H9 (cell line): ENCODE measurements around the gene TCEA2. TPM values are rescaled to one million over a fixed set of nuclear protein-coding genes. Genes with fewer than 3 reads are reported as not detected.

Experiments used
- DNase-seq: peaks from one replicate; pipeline ENCODE4 v3.0.0-alpha.2; 2017
- H2AFZ ChIP-seq: one replicate; pipeline ENCODE4 v1.6.1; 2013; ENCODE audit warnings: mild to moderate bottlenecking, low read length, control low read depth, moderate library complexity
- H2AK5ac ChIP-seq: 2 replicates; pipeline ENCODE4 v1.6.1; 2013; ENCODE audit warnings: low read length, control low read depth, mixed read lengths; ENCODE audit not compliant: insufficient read length
- H2BK120ac ChIP-seq: one replicate; pipeline ENCODE4 v1.6.1; 2013; ENCODE audit warnings: low read depth, mild to moderate bottlenecking, low read length, control low read depth, inconsistent platforms; ENCODE audit not compliant: poor library complexity, severe bottlenecking
- H2BK12ac ChIP-seq: 2 replicates; pipeline ENCODE4 v1.6.1; 2013; ENCODE audit warnings: low read length, control low read depth, mixed read lengths, low read depth; ENCODE audit not compliant: insufficient read length
- H2BK15ac ChIP-seq: 2 replicates; pipeline ENCODE4 v1.6.1; 2013; ENCODE audit warnings: low read depth, low read length, control low read depth
- H2BK20ac ChIP-seq: one replicate; pipeline ENCODE4 v1.6.1; 2013; ENCODE audit warnings: low read depth, mild to moderate bottlenecking, low read length, control low read depth, inconsistent platforms; ENCODE audit not compliant: poor library complexity, severe bottlenecking
- H2BK5ac ChIP-seq: 2 replicates; pipeline ENCODE4 v1.6.1; 2013; ENCODE audit warnings: low read length, control low read depth, mixed read lengths; ENCODE audit not compliant: insufficient read length
- H3K14ac ChIP-seq: 2 replicates; pipeline ENCODE4 v1.6.1; 2013; ENCODE audit warnings: low read length, control low read depth; ENCODE audit not compliant: insufficient read depth
- H3K18ac ChIP-seq: 2 replicates; pipeline ENCODE4 v1.6.1; 2013; ENCODE audit warnings: low read depth, mild to moderate bottlenecking, mixed read lengths, low read length, control low read depth; ENCODE audit not compliant: insufficient read length
- H3K23ac ChIP-seq: 2 replicates; pipeline ENCODE4 v1.6.1; 2013; ENCODE audit warnings: low read length, control low read depth, mixed read lengths, low read depth; ENCODE audit not compliant: insufficient read length
- H3K23me2 ChIP-seq: 2 replicates; pipeline ENCODE4 v1.6.1; 2013; ENCODE audit warnings: low read depth, mild to moderate bottlenecking, mixed read lengths, low read length, control low read depth; ENCODE audit not compliant: insufficient read length, poor library complexity, severe bottlenecking
- H3K27ac ChIP-seq: 2 replicates; pipeline ENCODE4 v1.5.1; 2013; ENCODE audit warnings: low read length, control low read depth, mixed read lengths, low read depth; ENCODE audit not compliant: insufficient read length
- H3K27me3 ChIP-seq: 2 replicates; pipeline ENCODE4 v1.6.1; 2013; ENCODE audit warnings: low read length, control low read depth, inconsistent platforms; ENCODE audit not compliant: insufficient read depth
- H3K4ac ChIP-seq: 2 replicates; pipeline ENCODE4 v1.6.1; 2013; ENCODE audit warnings: low read depth, mild to moderate bottlenecking, control low read depth, inconsistent platforms, low read length, moderate library complexity
- H3K4me1 ChIP-seq: 2 replicates; pipeline ENCODE4 v1.6.1; 2013; ENCODE audit warnings: low read length, control low read depth, inconsistent platforms; ENCODE audit not compliant: insufficient read depth
- H3K4me2 ChIP-seq: 2 replicates; pipeline ENCODE4 v1.6.1; 2013; ENCODE audit warnings: low read length, control low read depth, mixed read lengths; ENCODE audit not compliant: insufficient read length, insufficient read depth
- H3K56ac ChIP-seq: 2 replicates; pipeline ENCODE4 v1.6.1; 2013; ENCODE audit warnings: low read depth, mild to moderate bottlenecking, mixed read lengths, low read length, control low read depth; ENCODE audit not compliant: insufficient read length
- H3K79me1 ChIP-seq: 2 replicates; pipeline ENCODE4 v1.6.1; 2013; ENCODE audit warnings: low read depth, mild to moderate bottlenecking, moderate library complexity, low read length, control low read depth, inconsistent platforms; ENCODE audit not compliant: insufficient read depth, poor library complexity, severe bottlenecking
- H3K79me2 ChIP-seq: 2 replicates; pipeline ENCODE4 v1.6.1; 2013; ENCODE audit warnings: low read length, control low read depth, inconsistent platforms; ENCODE audit not compliant: insufficient read depth
- H3K9ac ChIP-seq: 2 replicates; pipeline ENCODE4 v1.6.1; 2013; ENCODE audit warnings: low read length, control low read depth, mixed read lengths; ENCODE audit not compliant: insufficient read length; ENCODE audit errors: extremely low read depth
- H3K9me3 ChIP-seq: one replicate; pipeline ENCODE4 v1.6.1; 2013; ENCODE audit warnings: low read depth, low read length, inconsistent platforms; ENCODE audit not compliant: control insufficient read depth
- H3T11ph ChIP-seq: one replicate; pipeline ENCODE4 v1.6.1; 2013; ENCODE audit warnings: mild to moderate bottlenecking, low read length, control low read depth, inconsistent platforms
- H4K20me1 ChIP-seq: one replicate; pipeline ENCODE4 v1.6.1; 2013; ENCODE audit not compliant: control insufficient read depth, insufficient read length, insufficient read depth
- H4K5ac ChIP-seq: 2 replicates; pipeline ENCODE4 v1.6.1; 2013; ENCODE audit warnings: low read depth, mild to moderate bottlenecking, mixed read lengths, low read length, control low read depth; ENCODE audit not compliant: insufficient read length
- H4K8ac ChIP-seq: replicated peaks from 2 replicates; pipeline ENCODE4 v1.6.1; 2013; ENCODE audit warnings: low read length, control low read depth, mixed read lengths, low read depth; ENCODE audit not compliant: insufficient read length
- H4K91ac ChIP-seq: 2 replicates; pipeline ENCODE4 v1.6.1; 2013; ENCODE audit warnings: low read depth, mild to moderate bottlenecking, moderate library complexity, mixed read lengths, low read length, control low read depth; ENCODE audit not compliant: insufficient read length
- H3K27ac Mint-ChIP-seq, 3 experiments: 2 replicates in 2 of 3; 3 replicates in 1 of 3; pipeline ENCODE4 v1.8.0; 2020 to 2021; ENCODE audit warnings: mixed read lengths in 3 of 3, mild to moderate bottlenecking in 1 of 3, moderate library complexity in 1 of 3
- H3K27me3 Mint-ChIP-seq: 2 replicates; pipeline ENCODE4 v1.8.0; 2021; ENCODE audit warnings: low read depth, mild to moderate bottlenecking, moderate library complexity, mixed read lengths
- H3K36me3 Mint-ChIP-seq, 3 experiments: 2 replicates in 2 of 3; 3 replicates in 1 of 3; pipeline ENCODE4 v1.8.0; 2020 to 2021; ENCODE audit warnings: low read depth in 3 of 3, mixed read lengths in 3 of 3; ENCODE audit not compliant: insufficient read depth in 1 of 3
- H3K4me1 Mint-ChIP-seq, 2 experiments: 2 replicates each; pipeline ENCODE4 v1.8.0; 2020; ENCODE audit warnings: mixed read lengths in 2 of 2
- H3K4me3 Mint-ChIP-seq, 2 experiments: 2 replicates in 1 of 2; 3 replicates in 1 of 2; pipeline ENCODE4 v1.8.0; 2020 to 2021; ENCODE audit warnings: mild to moderate bottlenecking in 2 of 2, mixed read lengths in 2 of 2, moderate library complexity in 1 of 2
- H3K9me3 Mint-ChIP-seq, 2 experiments: 2 replicates in 1 of 2; 3 replicates in 1 of 2; pipeline ENCODE4 v1.8.0; 2020; ENCODE audit warnings: mild to moderate bottlenecking in 2 of 2, mixed read lengths in 2 of 2, moderate library complexity in 1 of 2
- whole genome bisulfite sequencing: extraction: QIAGEN DNeasy Blood & Tissue Kit; methylation state at CpG from one replicate; pipeline ENCODE4 v1.1.7; 2013; ENCODE audit warnings: missing lambda C conversion rate, low lambda C conversion rate, mixed read lengths; ENCODE audit not compliant: insufficient read length; ENCODE audit errors: extremely low coverage; 5-methylcytosine and 5-hydroxymethylcytosine counted together
- total RNA-seq: library from RNA; stranded (reverse); gene quantifications from 2 replicates; pipeline ENCODE4 v1.2.1, GENCODE V29; 2021
- TF ChIP-seq, protein P1 (sequence below): fragments of 200-600 bp; sonication (generic); conservative IDR thresholded peaks from 3 replicates; pipeline ENCODE4 v1.8.0; 2021; ENCODE audit warnings: antibody characterized with exemption, mild to moderate bottlenecking

The TCEA2 gene
- total RNA-seq, 1 experiment from 2014 or later: 51.7 TPM

DNA sequence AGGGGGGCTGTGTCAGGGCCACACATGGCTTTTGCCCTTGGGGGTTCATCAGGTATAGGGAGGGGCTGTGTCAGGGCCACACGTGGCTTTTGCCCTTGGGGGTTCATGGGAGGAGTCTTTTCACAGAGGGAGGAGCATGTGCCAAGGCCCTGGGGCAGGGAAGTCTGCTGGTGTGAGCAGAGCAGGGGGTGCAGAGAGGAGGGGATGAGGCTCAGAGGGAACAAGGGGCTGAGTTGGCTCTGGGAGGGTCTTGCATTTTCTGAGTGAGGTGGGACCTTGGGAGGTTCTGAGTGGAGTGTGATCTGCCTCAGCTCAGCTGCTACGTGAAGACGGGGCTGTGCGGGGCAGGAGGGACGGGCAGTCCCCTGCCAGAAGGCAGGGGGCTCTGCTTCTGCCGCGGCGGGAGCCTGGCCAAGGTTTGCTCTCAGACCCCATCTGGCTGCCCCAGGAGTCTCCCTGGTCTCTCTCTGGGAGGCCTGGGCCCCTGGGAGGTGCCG lies 7.6 kb upstream of the TCEA2 start:
- peaks cover 21 to 30% of the 10 kb centered on the region in 2 experiments for H3K4me1 Mint-ChIP-seq
- no peak overlapping the region for H3K4me2 ChIP-seq
- 0 out of 7 replicates have a peak overlapping the region, but pooled peaks of 1 of the 3 experiments have one; percentile 35 for H3K27ac Mint-ChIP-seq
- H3K18ac ChIP-seq: no peak overlapping the region
- no peaks in the 10 kb centered on the region; the same call in 1 of the 2 replicates for H3K27me3 ChIP-seq
- whole genome bisulfite sequencing: no CpG with 5 or more reads among the region's 9 CpGs
- H3K23me2 ChIP-seq: no peaks in the 10 kb centered on the region
- no peak overlapping the region for H3K23ac ChIP-seq
- H3K9ac ChIP-seq: no peak overlapping the region
- no peak overlapping the region for H4K91ac ChIP-seq
- no peak overlapping the region for H2BK15ac ChIP-seq
- H3K27ac ChIP-seq: no peak overlapping the region
- no peaks in the 10 kb centered on the region; a peak in 1 of 7 replicates for H3K36me3 Mint-ChIP-seq
- no peaks in the 10 kb centered on the region for H4K20me1 ChIP-seq
- no peak overlapping the region; a peak in 1 of 5 replicates for H3K4me3 Mint-ChIP-seq
- no peak overlapping the region for H3K56ac ChIP-seq
- H3K14ac ChIP-seq: no peak overlapping the region
- peaks cover 31% of the 10 kb centered on the region for H3K27me3 Mint-ChIP-seq
- no peak overlapping the region for H3T11ph ChIP-seq
- no peak overlapping the region for H2AK5ac ChIP-seq
- H2AFZ ChIP-seq: no peak overlapping the region
- no peaks in the 10 kb centered on the region for H3K9me3 ChIP-seq
- no peak overlapping the region for H4K8ac ChIP-seq
- H3K79me1 ChIP-seq: no peaks in the 10 kb centered on the region
- TF ChIP-seq, protein P1, sequence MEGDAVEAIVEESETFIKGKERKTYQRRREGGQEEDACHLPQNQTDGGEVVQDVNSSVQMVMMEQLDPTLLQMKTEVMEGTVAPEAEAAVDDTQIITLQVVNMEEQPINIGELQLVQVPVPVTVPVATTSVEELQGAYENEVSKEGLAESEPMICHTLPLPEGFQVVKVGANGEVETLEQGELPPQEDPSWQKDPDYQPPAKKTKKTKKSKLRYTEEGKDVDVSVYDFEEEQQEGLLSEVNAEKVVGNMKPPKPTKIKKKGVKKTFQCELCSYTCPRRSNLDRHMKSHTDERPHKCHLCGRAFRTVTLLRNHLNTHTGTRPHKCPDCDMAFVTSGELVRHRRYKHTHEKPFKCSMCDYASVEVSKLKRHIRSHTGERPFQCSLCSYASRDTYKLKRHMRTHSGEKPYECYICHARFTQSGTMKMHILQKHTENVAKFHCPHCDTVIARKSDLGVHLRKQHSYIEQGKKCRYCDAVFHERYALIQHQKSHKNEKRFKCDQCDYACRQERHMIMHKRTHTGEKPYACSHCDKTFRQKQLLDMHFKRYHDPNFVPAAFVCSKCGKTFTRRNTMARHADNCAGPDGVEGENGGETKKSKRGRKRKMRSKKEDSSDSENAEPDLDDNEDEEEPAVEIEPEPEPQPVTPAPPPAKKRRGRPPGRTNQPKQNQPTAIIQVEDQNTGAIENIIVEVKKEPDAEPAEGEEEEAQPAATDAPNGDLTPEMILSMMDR: no peak
- no peaks in the 10 kb centered on the region for H3K4me1 ChIP-seq
- no peak overlapping the region for H2BK20ac ChIP-seq
- no peak overlapping the region for H4K5ac ChIP-seq
- DNase-seq: no peak
- no peak overlapping the region for H2BK120ac ChIP-seq
- H2BK12ac ChIP-seq: no peak overlapping the region
- H3K9me3 Mint-ChIP-seq: no peaks in the 10 kb centered on the region; a peak in 1 of 5 replicates
- H2BK5ac ChIP-seq: no peak overlapping the region
- no peak overlapping the region for H3K4ac ChIP-seq
- no peaks in the 10 kb centered on the region for H3K79me2 ChIP-seq
